ENCODE measurements around the gene USP10. TPM values are rescaled to one million over a fixed set of nuclear protein-coding genes. Genes with fewer than 3 reads are reported as not detected.

The USP10 gene
- total RNA-seq, 5 donors from 2014 or later (not counting 1 experiment from before 2014, with no cell fraction given) = 80.4 to 122 (median 104) TPM

GRCh38 chr16:84672276-84673202 lies 27.3 kb upstream of the USP10 start:
- H3K4me1 Mint-ChIP-seq = peaks cover 5 to 11% (median 7%) of the 10 kb centered on the region in 3 donors
- H3K36me3 Mint-ChIP-seq = no peaks in the 10 kb centered on the region
- ATAC-seq (replicated peaks in 1 of 4) = peak; percentile 88 to 91 (median 90)
- no peaks in the 10 kb centered on the region for H3K27me3 ChIP-seq (replicated peaks in 1 of 2; ENCODE audit: control insufficient read depth in 2 of 2, extremely low read depth in 1 of 2, insufficient read depth in 2 of 2, low read length in 1 of 2)
- H3K4me3 ChIP-seq (ENCODE audit: control insufficient read depth in 1 of 2, extremely low read depth in 1 of 2, low read length in 1 of 2) = no peak overlapping the region
- no peak overlapping the region for H3K4me3 Mint-ChIP-seq
- ChIA-PET POLR2A (interaction anchor here in 1 of 2 donors (0.6 kb wide), 1 partner anchor 129 kb away, joined by 3 read pairs; no protein-coding TSS in a partner anchor), CTCF (interaction anchor here (0.6 to 4.2 kb wide), 24 partner anchors 16 to 188 kb away, joined by 3 to 34 read pairs (median 4); partner anchors contain the start of gene KLHL36 (in 1 of the 2))
- DNase-seq = peak; percentile 43 to 87 (median 74)
- no peaks in the 10 kb centered on the region for H3K9me3 Mint-ChIP-seq
- H3K27me3 Mint-ChIP-seq = no peaks in the 10 kb centered on the region
- H3K27ac ChIP-seq (ENCODE audit: low read length) = no peak overlapping the region
- H3K36me3 ChIP-seq (ENCODE audit: control insufficient read depth in 2 of 2, extremely low read depth in 1 of 2, insufficient read depth in 1 of 2, low read length in 1 of 2) = peaks cover 0 to 4% of the 10 kb centered on the region in 2 donors
- H3K4me1 ChIP-seq (ENCODE audit: control insufficient read depth in 1 of 2, extremely low read depth in 1 of 2, insufficient read depth in 2 of 2, low read length in 2 of 2) = peaks cover 0 to 8% of the 10 kb centered on the region in 2 experiments
- no peaks in the 10 kb centered on the region for H3K9me3 ChIP-seq
- H3K27ac Mint-ChIP-seq = peak overlapping the region in 1 of 2 donors; percentile 19
- 56% methylated on average over 12 of the region's 26 CpGs for WGBS (ENCODE audit: insufficient coverage)

DNA sequence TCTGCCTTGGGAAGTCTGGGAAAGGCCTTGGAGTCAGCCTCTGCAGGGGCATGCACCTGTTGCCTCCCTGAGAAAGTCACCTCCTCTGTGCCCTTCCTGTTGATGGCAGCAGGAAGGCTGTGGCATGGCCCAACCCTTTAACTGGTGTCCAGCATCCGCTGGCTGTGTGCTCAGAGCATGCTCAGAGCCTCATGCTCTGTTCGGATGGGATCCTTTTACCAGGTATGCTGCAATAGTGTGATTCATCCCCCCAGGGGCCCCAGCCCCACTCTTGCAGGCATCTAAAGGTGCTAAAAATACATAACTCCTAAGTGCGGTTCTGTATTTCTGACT lies 26.6 kb upstream of the USP10 start:
- Mint-ChIP-seq H3K4me3 (no peak overlapping the region), H3K27ac (no peak overlapping the region), H3K9me3 (no peaks in the 10 kb centered on the region), H3K27me3 (peaks cover 0 to 3% of the 10 kb centered on the region in 2 donors), H3K4me1 (peaks cover 5 to 11% (median 7%) of the 10 kb centered on the region in 3 donors), H3K36me3 (no peaks in the 10 kb centered on the region)
- no peak for ATAC-seq (replicated peaks in 1 of 4)
- ChIA-PET POLR2A (interaction anchor here in 1 of 2 donors (0.6 kb wide), 1 partner anchor 130 kb away, joined by 3 read pairs; no protein-coding TSS in a partner anchor), CTCF (interaction anchor here (0.7 to 4.2 kb wide), 6 partner anchors 17 to 189 kb away, joined by 3 to 34 read pairs (median 6); no protein-coding TSS in a partner anchor)
- no peak overlapping the region for H3K27ac ChIP-seq (ENCODE audit: low read length)
- DNase-seq = no peak
- peaks cover 0 to 8% of the 10 kb centered on the region in 2 experiments for H3K4me1 ChIP-seq (ENCODE audit: control insufficient read depth in 1 of 2, extremely low read depth in 1 of 2, insufficient read depth in 2 of 2, low read length in 2 of 2)
- H3K27me3 ChIP-seq (replicated peaks in 1 of 2; ENCODE audit: control insufficient read depth in 2 of 2, extremely low read depth in 1 of 2, insufficient read depth in 2 of 2, low read length in 1 of 2) = peaks cover 0 to 1% of the 10 kb centered on the region in 2 experiments
- 100% methylated on average over 2 of the region's 3 CpGs for WGBS (ENCODE audit: insufficient coverage)
- H3K4me3 ChIP-seq (ENCODE audit: control insufficient read depth in 1 of 2, extremely low read depth in 1 of 2, low read length in 1 of 2) = no peak overlapping the region
- no peaks in the 10 kb centered on the region for H3K9me3 ChIP-seq
- H3K36me3 ChIP-seq (ENCODE audit: control insufficient read depth in 2 of 2, extremely low read depth in 1 of 2, insufficient read depth in 1 of 2, low read length in 1 of 2) = peaks cover 0 to 4% of the 10 kb centered on the region in 2 donors

GRCh38 chr16:84673561-84673960 lies 26.2 kb upstream of the USP10 start:
- no CpG with 5 or more reads among the region's 3 CpGs for WGBS (ENCODE audit: insufficient coverage)
- ChIA-PET POLR2A (no interaction called here), CTCF (interaction anchor here (0.9 to 4.2 kb wide), 4 partner anchors 40 to 68 kb away, joined by 3 to 34 read pairs (median 7); no protein-coding TSS in a partner anchor)
- H3K27me3 Mint-ChIP-seq = peaks cover 0 to 3% of the 10 kb centered on the region in 2 donors
- H3K4me3 ChIP-seq (ENCODE audit: control insufficient read depth in 1 of 2, extremely low read depth in 1 of 2, low read length in 1 of 2) = no peak overlapping the region
- no peak overlapping the region for H3K27ac Mint-ChIP-seq
- H3K4me3 Mint-ChIP-seq = no peak overlapping the region
- H3K27me3 ChIP-seq (replicated peaks in 1 of 2; ENCODE audit: control insufficient read depth in 2 of 2, extremely low read depth in 1 of 2, insufficient read depth in 2 of 2, low read length in 1 of 2) = peaks cover 0 to 5% of the 10 kb centered on the region in 2 experiments
- ATAC-seq (replicated peaks in 1 of 4) (no peak), DNase-seq (no peak)
- peaks cover 0 to 3% of the 10 kb centered on the region in 2 donors for H3K36me3 ChIP-seq (ENCODE audit: control insufficient read depth in 2 of 2, extremely low read depth in 1 of 2, insufficient read depth in 1 of 2, low read length in 1 of 2)
- no peaks in the 10 kb centered on the region for H3K9me3 Mint-ChIP-seq
- H3K27ac ChIP-seq (ENCODE audit: low read length) = no peak overlapping the region
- peaks cover 5 to 11% (median 7%) of the 10 kb centered on the region in 3 donors for H3K4me1 Mint-ChIP-seq
- H3K9me3 ChIP-seq = no peaks in the 10 kb centered on the region
- peaks cover 0 to 8% of the 10 kb centered on the region in 2 experiments for H3K4me1 ChIP-seq (ENCODE audit: control insufficient read depth in 1 of 2, extremely low read depth in 1 of 2, insufficient read depth in 2 of 2, low read length in 2 of 2)
- H3K36me3 Mint-ChIP-seq = no peaks in the 10 kb centered on the region

GRCh38 chr16:84675423-84675822 lies 24.4 kb upstream of the USP10 start:
- Histone ChIP-seq H3K4me1 (ENCODE audit: control insufficient read depth in 1 of 2, extremely low read depth in 1 of 2, insufficient read depth in 2 of 2, low read length in 2 of 2) (peaks cover 0 to 8% of the 10 kb centered on the region in 2 experiments), H3K36me3 (ENCODE audit: control insufficient read depth in 2 of 2, extremely low read depth in 1 of 2, insufficient read depth in 1 of 2, low read length in 1 of 2) (no peaks in the 10 kb centered on the region), H3K27me3 (replicated peaks in 1 of 2; ENCODE audit: control insufficient read depth in 2 of 2, extremely low read depth in 1 of 2, insufficient read depth in 2 of 2, low read length in 1 of 2) (peaks cover 0 to 9% of the 10 kb centered on the region in 2 experiments), H3K4me3 (ENCODE audit: control insufficient read depth in 1 of 2, extremely low read depth in 1 of 2, low read length in 1 of 2) (no peak overlapping the region), H3K9me3 (no peaks in the 10 kb centered on the region), H3K27ac (ENCODE audit: low read length) (no peak overlapping the region)
- ChIA-PET CTCF (interaction anchor here in 1 of 2 donors (4.2 kb wide), 1 partner anchor 50 kb away, joined by 34 read pairs; no protein-coding TSS in a partner anchor), POLR2A (interaction anchor here in 1 of 2 donors (0.7 kb wide), 1 partner anchor 164 kb away, joined by 3 read pairs; no protein-coding TSS in a partner anchor)
- Mint-ChIP-seq H3K36me3 (no peaks in the 10 kb centered on the region), H3K4me1 (peaks cover 5 to 11% (median 7%) of the 10 kb centered on the region in 3 donors), H3K27ac (no peak overlapping the region), H3K9me3 (no peaks in the 10 kb centered on the region), H3K27me3 (peaks cover 0 to 7% of the 10 kb centered on the region in 2 donors), H3K4me3 (no peak overlapping the region)
- no peak for ATAC-seq (replicated peaks in 1 of 4)
- WGBS (ENCODE audit: insufficient coverage) = 89% methylated on average over 8 of the region's 9 CpGs
- no peak for DNase-seq

- Histone ChIP-seq H3K27ac (ENCODE audit: low read length) (no peak overlapping the region), H3K27me3 (replicated peaks in 1 of 2; ENCODE audit: control insufficient read depth in 2 of 2, extremely low read depth in 1 of 2, insufficient read depth in 2 of 2, low read length in 1 of 2) (peaks cover 0 to 9% of the 10 kb centered on the region in 2 experiments), H3K36me3 (ENCODE audit: control insufficient read depth in 2 of 2, extremely low read depth in 1 of 2, insufficient read depth in 1 of 2, low read length in 1 of 2) (no peaks in the 10 kb centered on the region), H3K4me1 (ENCODE audit: control insufficient read depth in 1 of 2, extremely low read depth in 1 of 2, insufficient read depth in 2 of 2, low read length in 2 of 2) (peaks cover 0 to 8% of the 10 kb centered on the region in 2 experiments), H3K4me3 (ENCODE audit: control insufficient read depth in 1 of 2, extremely low read depth in 1 of 2, low read length in 1 of 2) (no peak overlapping the region), H3K9me3 (no peaks in the 10 kb centered on the region)
- H3K27ac Mint-ChIP-seq = no peak overlapping the region
- ChIA-PET POLR2A (interaction anchor here in 1 of 2 donors (0.7 kb wide), 1 partner anchor 165 kb away, joined by 3 read pairs; no protein-coding TSS in a partner anchor), CTCF (no interaction called here)
- H3K4me1 Mint-ChIP-seq = peaks cover 5 to 11% (median 7%) of the 10 kb centered on the region in 3 donors
- H3K4me3 Mint-ChIP-seq = no peak overlapping the region
- DNase-seq = no peak
- H3K9me3 Mint-ChIP-seq = no peaks in the 10 kb centered on the region
- ATAC-seq (replicated peaks in 1 of 4) = no peak
- no peaks in the 10 kb centered on the region for H3K36me3 Mint-ChIP-seq
- WGBS (ENCODE audit: insufficient coverage) = 90% methylated on average over 2 of the region's 2 CpGs
- H3K27me3 Mint-ChIP-seq = peaks cover 0 to 10% of the 10 kb centered on the region in 2 donors
Observed at GRCh38 chr16:84675884-84676283, 23.9 kb upstream of the USP10 start.
